GM19467 (cell line): Measurements from ENCODE around the gene ZNF292.
"Not testable (repeated sequence)": the region's sequence is repeated elsewhere in the genome, so short reads cannot be mapped to it uniquely, and the experiment has no call there.

ENCODE experiments used
- ATAC-seq: cut with Tn5 transposase; IDR thresholded peaks from one replicate; pipeline ENCODE4 v1.9.1; 2021; ENCODE audit warnings: mild to moderate bottlenecking, moderate library complexity; ENCODE audit not compliant: unreplicated experiment

Gene ZNF292

DNA sequence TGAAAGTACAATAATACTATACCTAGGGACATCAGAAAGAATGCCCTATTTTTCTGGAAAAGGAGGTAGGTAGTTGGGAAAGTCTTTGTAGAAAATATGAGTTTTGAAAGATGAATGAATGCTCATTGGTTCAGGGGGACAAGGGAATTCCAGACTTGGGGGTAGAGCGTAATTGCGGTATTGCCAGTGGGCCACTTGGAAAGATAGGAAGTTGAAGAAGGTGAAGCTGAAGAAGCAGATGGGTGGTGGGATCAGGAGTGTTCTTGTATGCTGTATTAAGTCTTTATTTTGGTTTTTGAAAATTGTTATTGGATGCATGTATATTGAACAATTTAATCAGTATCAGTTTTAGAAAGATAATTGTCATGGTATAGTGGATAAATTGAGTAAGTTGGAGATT is 109.1 kb downstream of the ZNF292 start:
- ATAC-seq, result no peak

- no peak for ATAC-seq
These were observed 119.4 kb downstream of the ZNF292 start for GRCh38 chr6:87274660-87275274.

DNA sequence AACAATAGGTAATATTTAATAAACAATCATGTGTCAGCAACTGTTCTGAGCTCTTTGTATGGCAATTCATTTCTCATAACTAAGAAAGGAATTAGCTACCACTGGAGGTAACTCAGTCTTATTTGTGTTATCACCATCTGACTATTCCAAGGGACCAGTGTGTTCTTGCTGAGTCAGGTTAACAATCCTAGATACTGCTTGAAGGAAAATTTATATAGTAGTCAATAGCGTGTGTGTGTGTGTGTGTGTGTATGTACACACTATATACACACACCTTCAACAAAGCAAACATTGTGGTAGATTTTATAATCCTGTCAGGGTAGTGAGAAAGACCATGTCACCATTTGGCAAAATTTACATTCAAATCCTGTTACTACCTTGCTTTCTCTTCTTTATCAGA is 121.3 kb downstream of the ZNF292 start:
- ATAC-seq, result no peak

DNA sequence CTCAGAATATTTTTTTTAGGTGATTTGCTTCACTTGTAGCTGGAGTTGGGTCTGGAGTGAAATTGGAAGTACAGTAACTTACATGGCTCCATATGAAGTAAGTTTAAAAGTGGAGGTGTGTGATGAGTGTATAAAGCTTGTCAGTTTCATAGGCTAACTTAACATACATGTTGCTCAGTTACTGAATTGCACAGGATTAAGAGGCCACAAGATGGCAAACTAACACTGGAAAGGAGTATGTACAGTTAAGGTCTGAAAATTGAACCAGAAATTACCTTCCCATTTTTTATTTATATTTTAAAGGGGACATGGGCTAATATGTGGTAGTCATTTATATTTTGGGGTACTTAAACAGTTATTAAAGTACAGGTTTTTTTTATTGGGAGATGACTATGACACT is 121.8 kb downstream of the ZNF292 start:
- no peak for ATAC-seq

- ATAC-seq, result no peak
These were observed 123.8 kb downstream of the ZNF292 start for GRCh38 chr6:87279196-87279595.

GRCh38 chr6:87281426-87281825 is 126.1 kb downstream of the ZNF292 start:
- no peak for ATAC-seq

GRCh38 chr6:87282743-87283142 is 127.4 kb downstream of the ZNF292 start:
- no peak for ATAC-seq

- ATAC-seq, result no peak
These were observed 128.1 kb downstream of the ZNF292 start for GRCh38 chr6:87283461-87283860.

- no peak for ATAC-seq
These were observed 131.9 kb downstream of the ZNF292 start for GRCh38 chr6:87287251-87287650.

DNA sequence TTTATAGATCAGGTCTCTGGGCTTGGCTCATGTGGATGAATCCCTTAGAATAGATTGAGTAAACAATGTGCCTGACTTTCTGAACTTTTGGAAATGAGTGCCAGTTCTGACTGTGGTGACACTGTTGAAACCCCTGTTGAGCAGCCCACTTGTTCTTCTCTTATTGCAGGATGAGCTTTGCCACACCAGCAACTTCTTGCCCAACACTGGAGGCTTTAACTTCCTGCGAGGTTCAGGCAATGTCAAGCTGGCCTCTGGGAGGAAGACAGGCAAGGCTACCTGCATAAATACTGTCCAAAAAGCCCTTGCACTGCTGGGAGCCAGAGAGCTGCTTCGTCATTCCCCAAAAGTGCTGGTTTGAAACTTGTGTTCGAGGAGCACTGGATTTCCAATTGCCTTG is 134.2 kb downstream of the ZNF292 start:
- ATAC-seq, result no peak

GRCh38 chr6:87291883-87292282 is 136.5 kb downstream of the ZNF292 start:
- no peak for ATAC-seq

GRCh38 chr6:87293526-87293925 is 138.2 kb downstream of the ZNF292 start:
- no peak for ATAC-seq

- no peak for ATAC-seq
These were observed 141.8 kb downstream of the ZNF292 start for GRCh38 chr6:87297119-87297518.

DNA sequence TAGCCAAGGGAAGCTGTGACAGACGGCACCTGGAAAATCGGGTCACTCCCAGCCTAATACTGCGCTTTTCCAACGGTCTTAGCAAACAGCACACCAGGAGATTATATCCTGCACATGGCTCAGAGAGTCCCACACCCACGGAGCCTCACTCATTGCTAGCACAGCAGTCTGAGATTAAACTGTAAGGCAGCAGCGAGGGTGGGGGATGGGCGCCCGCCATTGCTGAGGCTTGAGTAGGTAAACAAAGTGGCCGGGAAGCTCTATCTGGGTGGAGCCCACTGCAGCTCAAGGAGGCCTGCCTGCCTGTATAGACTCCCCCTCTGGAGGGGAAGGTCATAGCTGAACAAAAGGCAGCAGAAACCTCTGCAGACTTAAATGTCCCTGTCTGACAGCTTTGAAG is 145.9 kb downstream of the ZNF292 start:
- ATAC-seq, result not testable (repeated sequence)

DNA sequence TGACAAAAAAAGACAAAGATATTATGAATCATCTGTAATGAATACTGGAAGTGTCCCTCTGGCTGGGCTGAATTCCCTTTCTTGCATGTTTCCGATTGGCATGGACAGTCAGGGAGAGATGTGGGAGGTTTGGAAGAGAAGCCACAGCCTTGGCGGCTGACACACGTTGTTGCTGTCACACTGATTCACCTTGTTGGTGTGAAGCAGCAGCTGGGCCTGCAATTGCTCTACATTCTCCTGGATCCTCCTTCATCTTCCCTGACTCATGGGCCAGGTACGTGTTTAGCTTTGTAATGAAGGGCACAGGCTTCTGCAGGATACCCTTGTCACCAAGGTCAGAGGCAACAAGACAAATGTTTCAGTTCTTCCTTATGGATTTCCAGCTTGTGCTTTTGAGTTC is 153.6 kb downstream of the ZNF292 start:
- no peak for ATAC-seq

DNA sequence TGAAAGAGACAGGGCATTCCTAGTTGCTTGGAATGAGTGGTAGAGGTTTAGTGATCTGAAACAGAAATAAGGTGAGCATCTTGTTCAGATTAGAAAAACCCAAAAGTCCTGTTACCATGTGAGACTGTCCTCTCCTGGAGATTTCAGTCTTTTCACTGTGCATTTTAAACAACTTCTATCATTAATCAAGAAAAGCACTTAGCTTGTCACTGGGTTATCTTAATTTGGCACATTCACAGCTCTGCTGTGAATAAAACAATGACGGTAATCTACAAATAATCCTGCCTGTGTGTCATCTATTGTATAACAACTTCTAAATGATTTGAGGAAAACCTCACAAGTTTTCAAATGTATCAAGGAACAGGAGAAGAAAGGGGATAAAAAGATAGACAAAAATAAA is 157.5 kb downstream of the ZNF292 start:
- no peak for ATAC-seq
